ENCODE results near the gene OR51F1. TPM values are rescaled to one million over a fixed set of nuclear protein-coding genes. Genes with fewer than 3 reads are reported as not detected.

Gene OR51F1
- total and polyA plus RNA-seq, 2 donors (not counting 3 experiments of a cell fraction or from before 2014, with no cell fraction given), result not detected

DNA sequence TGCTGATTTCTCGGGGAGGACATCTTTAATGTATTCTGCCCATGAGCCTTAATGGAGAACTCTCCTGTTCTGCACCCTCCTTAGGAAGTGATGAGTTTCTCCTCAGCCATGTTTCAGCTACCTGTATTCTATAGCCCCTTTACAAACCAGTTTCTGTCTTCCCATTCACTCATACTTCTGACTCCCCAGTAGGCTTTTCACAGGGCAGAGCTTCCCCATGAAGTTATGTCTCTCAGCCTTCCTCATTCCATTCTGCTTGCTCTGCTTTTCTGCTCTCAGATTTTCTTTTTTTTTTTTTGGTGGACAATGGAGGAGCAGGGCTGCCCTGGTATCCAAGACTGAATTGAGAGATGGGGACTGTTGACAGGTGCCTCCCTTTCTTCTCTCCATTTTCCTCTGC is 38.7 kb upstream of the OR51F1 start:
- ChIA-PET CTCF (no interaction called here), POLR2A (no interaction called here)
- Histone ChIP-seq H3K9ac (replicated peaks; ENCODE audit: extremely low read depth, insufficient read depth, low read length) (no peak overlapping the region), H3K9me3 (replicated peaks; ENCODE audit: control insufficient read depth, insufficient read depth, low read length) (peaks cover 2% of the 10 kb centered on the region), H2AFZ (ENCODE audit: low read depth, low read length) (no peak overlapping the region), H3K4me3 (replicated peaks in 1 of 3; ENCODE audit: insufficient read depth in 1 of 3, low read depth in 1 of 3, low read length in 3 of 3) (no peak overlapping the region), H3K36me3 (ENCODE audit: control insufficient read depth in 2 of 2, extremely low read depth in 1 of 2, insufficient read depth in 2 of 2, low read length in 2 of 2) (no peaks in the 10 kb centered on the region), H3K27ac (ENCODE audit: insufficient read depth, low read depth, low read length) (no peak overlapping the region), H3K4me2 (ENCODE audit: insufficient read depth, low read length) (no peak overlapping the region), H3K27me3 (ENCODE audit: control insufficient read depth in 2 of 2, insufficient read depth in 2 of 2, low read length in 2 of 2) (no peaks in the 10 kb centered on the region), H3K9me1 (replicated peaks; ENCODE audit: control insufficient read depth, extremely low read depth, insufficient read depth, low read length) (no peaks in the 10 kb centered on the region), H3K79me2 (ENCODE audit: control insufficient read depth, insufficient read depth, low read length) (no peaks in the 10 kb centered on the region), H4K20me1 (replicated peaks; ENCODE audit: control insufficient read depth, extremely low read depth, insufficient read depth, low read length) (no peaks in the 10 kb centered on the region), H3K4me1 (ENCODE audit: control insufficient read depth, extremely low read depth, insufficient read depth, low read length) (no peaks in the 10 kb centered on the region)
- dilution Hi-C loops (cut with MboI; ENCODE audit: extremely low pct_ligation_motif_present, low sequenced_read_pairs), result no loop called here
- FAIRE-seq (no peak), DNase-seq (ENCODE audit: low read depth, low spot score) (no peak)
- BruUV-seq (replicated peaks), result no TSS peak
- intact Hi-C loops (cut with micrococcal nuclease), result no loop called here
- TF ChIP-seq POLR2A (IDR thresholded peaks at IDR 0.05; ENCODE audit: low read depth, low read length), result no peak
- no peak for TF ChIP-seq GATA2 (IDR thresholded peaks at IDR 0.05; ENCODE audit: insufficient read depth, insufficient read length, low read depth, low read length)
- TF ChIP-seq JUN (IDR thresholded peaks at IDR 0.05; ENCODE audit: borderline replicate concordance, insufficient read depth, insufficient read length, low read depth), result no peak
- no peak for TF ChIP-seq MYC (IDR thresholded peaks at IDR 0.05; ENCODE audit: low read depth, low read length)
- TF ChIP-seq EZH2 (IDR thresholded peaks at IDR 0.05; ENCODE audit: borderline replicate concordance, low read depth, low read length, severe bottlenecking), result no peak
- no peak for TF ChIP-seq CTCF (IDR thresholded peaks at IDR 0.05; ENCODE audit: extremely low read depth in 1 of 2, insufficient read depth in 1 of 2, low read depth in 1 of 2, low read length in 2 of 2)
- no peak for TF ChIP-seq FOS (IDR thresholded peaks at IDR 0.05; ENCODE audit: borderline replicate concordance, insufficient read depth, low read length)
- TF ChIP-seq POLR2AphosphoS5 (IDR thresholded peaks at IDR 0.05; ENCODE audit: insufficient read depth, low read depth, low read length), result no peak
- TF ChIP-seq, protein P1, sequence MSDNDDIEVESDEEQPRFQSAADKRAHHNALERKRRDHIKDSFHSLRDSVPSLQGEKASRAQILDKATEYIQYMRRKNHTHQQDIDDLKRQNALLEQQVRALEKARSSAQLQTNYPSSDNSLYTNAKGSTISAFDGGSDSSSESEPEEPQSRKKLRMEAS (IDR thresholded peaks at IDR 0.05; ENCODE audit: insufficient read depth, insufficient read length), result no peak

Data from endothelial cell of umbilical vein (primary cell).